ENCODE results near the gene VPS51. TPM values are rescaled to one million over a fixed set of nuclear protein-coding genes. Genes with fewer than 3 reads are reported as not detected.
A peak's percentile ranks its signal among the peaks of the same experiment; 100 is the strongest.

The VPS51 gene
- total and polyA plus RNA-seq, 10 of the 15 experiments (the other 5 are each of a cell fraction or from before 2014, with no cell fraction given): 1.5 to 279 (median 53.2) TPM

- TF ChIP-seq PRDM15 (CRISPR knock-in tag; IDR thresholded peaks at IDR 0.05): no peak
- TF ChIP-seq CTCF (IDR thresholded peaks at IDR 0.05 in 2 of 3, conservative IDR thresholded peaks at IDR 0.05 in 1 of 3; ENCODE audit: control insufficient read depth in 2 of 3, extremely low read depth in 1 of 3, insufficient read depth in 1 of 3, low read depth in 3 of 3, low read length in 3 of 3): 0 out of 6 replicates have a peak, but pooled peaks of 1 of the 3 experiments have one; percentile 1
- no peak for TF ChIP-seq SMARCA5 (IDR thresholded peaks at IDR 0.05)
- TF ChIP-seq NR2C1 (IDR thresholded peaks at IDR 0.05): peak; percentile 33; the same call in 1 of the 2 replicates
Measured at GRCh38 chr11:65121447-65121864, 25.4 kb downstream of the VPS51 start (continued).

Measured in GM12878 (cell line).